Mesenchymal stem cell (in vitro differentiated cells and primary cell): ENCODE data around the gene VPS51.

Source experiments
- DNase-seq: peaks from one replicate; pipeline ENCODE4 v3.0.0-alpha.2; 2013
- H2AFZ ChIP-seq: one replicate; pipeline ENCODE4 v1.6.1; 2013; ENCODE audit warnings: low read depth, mild to moderate bottlenecking, control low read depth, inconsistent platforms, low read length, moderate library complexity
- H2AK5ac ChIP-seq: 2 replicates; pipeline ENCODE4 v1.6.1; 2013; ENCODE audit warnings: low read length, moderate library complexity, mild to moderate bottlenecking, inconsistent platforms; ENCODE audit not compliant: severe bottlenecking
- H2BK120ac ChIP-seq: one replicate; pipeline ENCODE4 v1.6.1; 2013; ENCODE audit warnings: low read depth, mild to moderate bottlenecking, inconsistent platforms, low read length, moderate library complexity
- H2BK12ac ChIP-seq, 2 experiments: one replicate each; pipeline ENCODE4 v1.6.1; 2013; ENCODE audit warnings: inconsistent platforms in 2 of 2, low read length in 2 of 2, mild to moderate bottlenecking in 2 of 2, moderate library complexity in 2 of 2, control low read depth in 1 of 2
- H2BK15ac ChIP-seq: one replicate; pipeline ENCODE4 v1.6.1; 2013; ENCODE audit warnings: mild to moderate bottlenecking, low read depth, inconsistent platforms; ENCODE audit not compliant: poor library complexity, severe bottlenecking
- H2BK5ac ChIP-seq: 2 replicates; pipeline ENCODE4 v1.6.1; 2013; ENCODE audit warnings: low read depth, mild to moderate bottlenecking, low read length, control low read depth, inconsistent platforms; ENCODE audit not compliant: poor library complexity, severe bottlenecking
- H3K14ac ChIP-seq, 2 experiments: one replicate each; pipeline ENCODE4 v1.6.1; 2013; ENCODE audit warnings: inconsistent platforms in 2 of 2, low read length in 2 of 2, control low read depth in 1 of 2, mild to moderate bottlenecking in 1 of 2, moderate library complexity in 1 of 2
- H3K18ac ChIP-seq, 2 experiments: one replicate each; pipeline ENCODE4 v1.6.1; 2013; ENCODE audit warnings: inconsistent platforms in 2 of 2, low read length in 2 of 2, control low read depth in 1 of 2, low read depth in 1 of 2, mild to moderate bottlenecking in 1 of 2
- H3K23ac ChIP-seq, 2 experiments: one replicate each; pipeline ENCODE4 v1.6.1; 2013; ENCODE audit warnings: inconsistent platforms in 2 of 2, low read length in 2 of 2, mild to moderate bottlenecking in 2 of 2, moderate library complexity in 2 of 2, control low read depth in 1 of 2
- H3K27ac ChIP-seq: 2 replicates; pipeline ENCODE4 v1.5.1; 2013; ENCODE audit warnings: mild to moderate bottlenecking, moderate library complexity, low read length, control low read depth, inconsistent platforms; ENCODE audit not compliant: poor library complexity, severe bottlenecking
- H3K27me3 ChIP-seq, 2 experiments: 2 replicates each; pipeline versions ENCODE4 v1.6.1 to v1.7.0; 2013; ENCODE audit warnings: low read length in 2 of 2, mild to moderate bottlenecking in 2 of 2, moderate library complexity in 2 of 2, control low read depth in 1 of 2, inconsistent platforms in 1 of 2; ENCODE audit not compliant: control insufficient read depth in 1 of 2, insufficient read depth in 1 of 2
- H3K36me3 ChIP-seq, 2 experiments: 2 replicates each; pipeline versions ENCODE4 v1.6.1 to v1.7.0; 2013; ENCODE audit warnings: low read length in 2 of 2, control low read depth in 1 of 2, inconsistent platforms in 1 of 2, low read depth in 1 of 2, mild to moderate bottlenecking in 1 of 2; ENCODE audit not compliant: insufficient read depth in 2 of 2, control insufficient read depth in 1 of 2
- H3K4ac ChIP-seq, 2 experiments: one replicate each; pipeline ENCODE4 v1.6.1; 2013; ENCODE audit warnings: inconsistent platforms in 2 of 2, low read length in 2 of 2, mild to moderate bottlenecking in 2 of 2, moderate library complexity in 2 of 2, control low read depth in 1 of 2, low read depth in 1 of 2
- H3K4me1 ChIP-seq: 2 replicates; pipeline ENCODE4 v1.6.1; 2013; ENCODE audit warnings: low read depth, low read length, control low read depth; ENCODE audit not compliant: control insufficient read depth, insufficient read depth
- H3K4me2 ChIP-seq: 2 replicates; pipeline ENCODE4 v1.6.1; 2013; ENCODE audit warnings: low read length, mild to moderate bottlenecking, inconsistent platforms; ENCODE audit not compliant: poor library complexity, severe bottlenecking
- H3K4me3 ChIP-seq, 2 experiments: 2 replicates each; pipeline versions ENCODE4 v1.5.1 to v1.7.0; 2013; ENCODE audit warnings: low read length in 2 of 2, mild to moderate bottlenecking in 2 of 2, control low read depth in 1 of 2, low read depth in 1 of 2; ENCODE audit not compliant: insufficient read depth in 1 of 2
- H3K79me1 ChIP-seq: replicated peaks from 2 replicates; pipeline ENCODE4 v1.6.1; 2013; ENCODE audit warnings: mild to moderate bottlenecking, control low read depth, low read length, inconsistent platforms; ENCODE audit not compliant: poor library complexity, severe bottlenecking
- H3K9ac ChIP-seq: 2 replicates; pipeline ENCODE4 v1.7.0; 2013; ENCODE audit warnings: mild to moderate bottlenecking, low read length, moderate library complexity
- H3K9me3 ChIP-seq: 2 replicates; pipeline ENCODE4 v1.7.0; 2013; ENCODE audit warnings: mild to moderate bottlenecking, low read length; ENCODE audit not compliant: control insufficient read depth
- H4K8ac ChIP-seq: one replicate; pipeline ENCODE4 v1.6.1; 2013; ENCODE audit warnings: inconsistent platforms, mild to moderate bottlenecking, low read length, moderate library complexity
- H4K91ac ChIP-seq: one replicate; pipeline ENCODE4 v1.6.1; 2013; ENCODE audit warnings: mild to moderate bottlenecking, low read length, inconsistent platforms
- WGBS: methylation state at CpG from one replicate; pipeline ENCODE4 v1.1.7; 2013; ENCODE audit warnings: mixed read lengths; 5-methylcytosine and 5-hydroxymethylcytosine counted together

The VPS51 gene

DNA sequence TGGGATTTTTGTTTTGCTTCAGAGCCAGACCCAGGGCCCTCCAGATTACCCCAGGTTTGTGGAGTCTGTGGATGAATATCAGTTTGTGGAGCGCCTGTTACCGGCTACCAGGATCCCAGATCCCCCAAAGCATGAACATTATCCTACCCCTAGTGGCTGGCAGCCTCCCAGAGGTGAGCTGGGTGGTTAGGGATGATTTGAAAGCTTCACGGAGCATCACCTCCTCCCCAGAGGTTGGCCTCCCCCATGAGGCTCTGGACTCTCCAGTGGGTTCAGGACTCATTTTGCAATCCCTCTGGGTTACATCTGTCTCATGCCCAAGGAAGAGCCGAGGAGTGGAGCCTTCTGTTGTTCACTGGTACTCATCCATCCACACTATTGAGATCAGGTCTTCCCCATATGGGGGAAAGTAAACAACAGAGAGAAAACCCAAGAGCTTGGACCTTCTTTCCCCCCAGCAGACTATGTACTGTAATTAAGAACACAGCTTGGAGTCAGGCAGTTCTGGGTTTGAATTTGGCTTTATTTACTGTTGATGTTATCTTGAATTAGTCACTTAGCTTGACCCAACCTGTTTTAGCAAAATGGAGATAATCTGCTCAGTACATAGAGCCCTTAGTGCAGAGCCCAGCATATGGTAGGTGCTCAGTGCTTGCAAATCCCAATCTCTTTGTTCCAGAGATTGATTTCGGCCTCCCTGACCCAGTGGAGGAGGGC, 28.6 kb downstream of the VPS51 start:
- H3K18ac ChIP-seq, result no peak overlapping the region
- no peak overlapping the region for H4K8ac ChIP-seq
- H3K9me3 ChIP-seq, result no peaks in the 10 kb centered on the region
- DNase-seq, result no peak
- H3K36me3 ChIP-seq, result peaks cover 57 to 71% of the 10 kb centered on the region in 2 experiments
- H3K23ac ChIP-seq, result no peak overlapping the region
- no peak overlapping the region for H3K27ac ChIP-seq
- peaks cover 5% of the 10 kb centered on the region for H3K4me1 ChIP-seq
- no peak overlapping the region for H3K4me2 ChIP-seq
- H3K4ac ChIP-seq, result no peak overlapping the region
- no peaks in the 10 kb centered on the region for H3K27me3 ChIP-seq
- H2BK15ac ChIP-seq, result no peak overlapping the region
- H4K91ac ChIP-seq, result no peak overlapping the region
- H2BK12ac ChIP-seq, result no peak overlapping the region
- H3K14ac ChIP-seq, result no peak overlapping the region
- no peak overlapping the region for H2AK5ac ChIP-seq
- H2BK120ac ChIP-seq, result no peak overlapping the region
- 98% methylated on average over 3 of the region's 5 CpGs for WGBS
- no peak overlapping the region for H3K4me3 ChIP-seq
- H2BK5ac ChIP-seq, result no peak overlapping the region
- peaks cover 27% of the 10 kb centered on the region for H3K79me1 ChIP-seq
- no peak overlapping the region for H3K9ac ChIP-seq
- H2AFZ ChIP-seq, result no peak overlapping the region

DNA sequence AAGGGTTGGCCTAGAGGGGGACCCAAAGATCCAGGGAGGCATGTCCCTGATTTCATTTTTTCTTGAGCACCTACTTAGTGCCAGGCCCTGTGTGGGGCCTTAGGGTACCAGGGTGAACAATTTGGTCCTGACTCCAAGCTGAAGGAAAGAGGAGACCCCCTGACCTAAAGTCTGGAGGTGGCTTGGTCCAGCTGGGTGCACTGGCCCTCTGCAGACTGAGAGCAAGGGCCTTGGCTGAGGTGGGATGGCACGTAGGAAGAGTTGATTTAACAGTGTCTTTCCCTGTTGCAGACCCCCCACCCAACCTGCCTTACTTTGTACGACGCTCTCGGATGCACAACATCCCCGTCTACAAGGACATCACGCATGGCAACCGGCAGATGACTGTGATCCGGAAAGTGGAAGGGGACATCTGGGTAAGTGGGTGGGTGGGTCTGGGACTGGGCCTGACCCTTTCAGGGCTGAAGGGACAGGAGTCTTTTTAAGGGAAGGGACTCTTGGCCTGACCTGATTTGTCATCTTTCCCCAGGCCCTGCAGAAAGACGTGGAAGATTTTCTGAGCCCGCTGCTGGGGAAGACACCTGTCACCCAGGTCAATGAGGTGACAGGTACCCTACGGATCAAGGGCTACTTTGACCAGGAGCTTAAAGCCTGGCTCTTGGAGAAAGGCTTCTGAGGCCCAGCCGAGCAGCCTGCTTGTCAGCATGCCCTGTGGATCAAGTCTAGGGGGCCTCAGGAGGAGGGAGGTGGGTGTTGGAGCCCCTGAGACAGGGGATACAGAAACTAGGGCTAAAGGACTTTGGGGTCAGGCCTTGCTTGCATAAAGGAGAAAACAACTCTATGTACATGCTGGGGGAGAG, 29.4 kb downstream of the VPS51 start:
- H3K4ac ChIP-seq, result no peak overlapping the region
- 97% methylated on average over 12 of the region's 12 CpGs for WGBS
- H3K36me3 ChIP-seq, result peaks cover 58 to 71% of the 10 kb centered on the region in 2 experiments
- H2BK12ac ChIP-seq, result no peak overlapping the region
- H3K23ac ChIP-seq, result no peak overlapping the region
- no peaks in the 10 kb centered on the region for H3K9me3 ChIP-seq
- H3K9ac ChIP-seq, result no peak overlapping the region
- no peak overlapping the region for H4K8ac ChIP-seq
- no peak overlapping the region for H3K4me2 ChIP-seq
- H2BK15ac ChIP-seq, result peak overlapping the region; percentile 12
- H3K79me1 ChIP-seq, result peaks cover 27% of the 10 kb centered on the region
- H3K14ac ChIP-seq, result no peak overlapping the region
- H3K27me3 ChIP-seq, result no peaks in the 10 kb centered on the region
- H2BK120ac ChIP-seq, result no peak overlapping the region
- no peak overlapping the region for H3K27ac ChIP-seq
- H3K4me3 ChIP-seq, result no peak overlapping the region
- no peak overlapping the region for H2AFZ ChIP-seq
- H2BK5ac ChIP-seq, result no peak overlapping the region
- peaks cover 5% of the 10 kb centered on the region for H3K4me1 ChIP-seq
- DNase-seq, result no peak
- no peak overlapping the region for H3K18ac ChIP-seq
- no peak overlapping the region for H4K91ac ChIP-seq
- H2AK5ac ChIP-seq, result no peak overlapping the region

DNA sequence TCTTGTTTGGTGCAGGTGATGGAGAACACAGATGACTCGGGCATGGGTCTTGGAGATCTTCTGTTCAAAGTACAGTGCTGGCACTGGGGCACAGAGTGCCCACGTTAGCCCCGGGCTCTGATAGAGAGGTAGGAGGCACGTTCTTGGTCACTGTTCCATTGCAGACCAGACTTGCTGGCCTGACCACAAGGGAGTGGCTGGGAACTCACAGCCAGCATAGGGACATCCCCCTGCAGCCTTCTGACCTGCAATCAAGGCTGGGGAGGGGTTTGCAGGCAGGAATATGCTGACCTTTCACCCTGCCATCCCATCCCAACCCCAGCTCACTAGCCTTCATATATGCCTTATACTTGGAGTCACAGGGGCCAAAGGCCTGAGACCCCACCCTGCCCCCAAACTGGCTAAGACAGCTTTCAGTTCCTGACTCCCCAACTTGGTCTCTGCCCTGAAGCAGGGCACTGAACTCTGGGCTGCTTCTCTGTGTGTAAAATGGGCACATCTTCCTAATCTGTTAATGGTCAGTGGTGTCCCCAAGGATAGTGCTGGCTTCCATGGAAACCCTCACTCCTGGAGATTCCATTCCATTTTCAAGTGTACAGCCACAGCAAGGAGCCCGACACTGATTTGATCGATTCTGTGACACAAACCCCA, 30.7 kb downstream of the VPS51 start:
- Histone ChIP-seq H2BK120ac (no peak overlapping the region), H3K14ac (no peak overlapping the region), H3K4me1 (peaks cover 2% of the 10 kb centered on the region), H2BK5ac (no peak overlapping the region), H3K9ac (peak overlapping the region; percentile 22), H2BK12ac (no peak overlapping the region), H3K23ac (no peak overlapping the region), H4K91ac (no peak overlapping the region), H3K79me1 (peaks cover 32% of the 10 kb centered on the region), H3K4me2 (no peak overlapping the region), H3K27me3 (no peaks in the 10 kb centered on the region), H3K27ac (no peak overlapping the region), H3K9me3 (no peaks in the 10 kb centered on the region), H3K4ac (no peak overlapping the region), H2AFZ (no peak overlapping the region), H3K18ac (no peak overlapping the region), H3K4me3 (no peak overlapping the region), H3K36me3 (peaks cover 65 to 76% of the 10 kb centered on the region in 2 experiments), H2BK15ac (no peak overlapping the region), H2AK5ac (no peak overlapping the region), H4K8ac (no peak overlapping the region)
- DNase-seq, result no peak
- WGBS, result 87% methylated on average over 4 of the region's 6 CpGs
